Lower leg skin (tissue), 4 donors: Measurements from ENCODE around the gene TMEM218. TPM values are rescaled to one million over a fixed set of nuclear protein-coding genes. Genes with fewer than 3 reads are reported as not detected.
"Not testable (repeated sequence)": the region's sequence is repeated elsewhere in the genome, so short reads cannot be mapped to it uniquely, and the experiment has no call there.

Experiments used
- DNase-seq, 2 donors: peaks; one replicate each; pipeline ENCODE4 v3.0.0-alpha.2; 2019; ENCODE audit warnings: low spot score in 2 of 2
- H3K4me3 ChIP-seq: fragments of 200-600 bp; sonication (generic); 2 replicates; pipeline ENCODE4 v1.5.1; 2017; ENCODE audit warnings: mild to moderate bottlenecking, low read depth; ENCODE audit not compliant: poor library complexity, severe bottlenecking
- POLR2A ChIP-seq, 2 donors: fragments of 450-650 bp; IDR thresholded peaks; one replicate each; pipeline ENCODE4 v1.6.1; 2016 to 2017; ENCODE audit warnings: antibody characterized with exemption in 2 of 2, mild to moderate bottlenecking in 1 of 2, moderate library complexity in 1 of 2
- WGBS, 2 donors: methylation state at CpG; one replicate each; pipeline ENCODE4 v1.1.5; 2018; 5-methylcytosine and 5-hydroxymethylcytosine counted together
- intact Hi-C: fragments of 100-400 bp; cut with DNase I; formaldehyde crosslinking; loops from one replicate; pipeline ENCODE4 v1.15.0; 2023; ENCODE audit warnings: low total_unique reads
- total RNA-seq, 4 donors: library from RNA; depleted of rRNA; stranded (reverse); fragments of >200 nt; gene quantifications; one replicate each; pipeline ENCODE4 v1.1.0, GENCODE V29; 2016
- TF ChIP-seq, protein P1 (sequence below), 3 donors: fragments of 450-650 bp; IDR thresholded peaks; one replicate each; pipeline ENCODE4 v1.5.1; 2016; ENCODE audit warnings: antibody characterized with exemption in 3 of 3, mild to moderate bottlenecking in 3 of 3, moderate library complexity in 2 of 3

TMEM218 gene
- total RNA-seq, 4 donors from 2014 or later: 8.6 to 17.1 (median 13.6) TPM

DNA sequence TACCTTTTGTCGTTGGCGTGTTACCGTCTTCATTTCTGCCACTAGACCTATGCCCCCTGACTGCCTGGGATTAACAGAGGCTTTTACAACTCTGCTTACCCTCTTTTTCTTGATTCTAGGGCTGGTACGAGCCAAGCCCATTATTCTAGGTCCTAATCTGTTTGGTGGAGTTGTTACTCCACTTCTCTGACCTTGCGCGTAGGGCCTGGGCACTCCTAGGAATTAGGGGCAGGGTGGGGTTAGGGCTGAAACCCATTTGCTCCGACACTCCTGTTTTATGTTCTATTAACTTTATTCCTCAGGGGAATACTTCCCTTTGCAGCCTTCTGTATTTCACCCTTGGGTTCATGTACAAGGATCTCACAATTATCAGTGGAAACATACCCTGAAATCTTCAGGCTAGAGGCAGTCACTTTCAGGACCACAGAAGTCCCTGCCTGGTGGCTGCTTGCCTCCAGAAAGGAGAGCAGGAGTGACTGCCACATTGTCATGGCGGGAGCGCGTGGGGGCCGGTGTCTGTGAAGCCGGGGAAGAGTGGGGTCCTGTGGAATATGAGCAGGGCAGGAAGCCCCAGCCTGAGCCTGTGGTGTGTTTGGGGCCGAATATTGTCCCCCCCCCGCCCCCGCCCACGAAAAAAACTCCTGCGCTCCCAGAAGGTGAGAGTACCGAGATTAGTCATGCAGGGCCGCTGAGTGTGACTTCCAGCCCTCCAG is 49.1 kb downstream of the TMEM218 start:
- no peak for DNase-seq
- intact Hi-C loops: no loop called here
- H3K4me3 ChIP-seq: peak overlapping the region; percentile 37
- 39 to 45% methylated on average over 19 of the region's 19 CpGs for WGBS, 2 donors
- TF ChIP-seq, protein P1, sequence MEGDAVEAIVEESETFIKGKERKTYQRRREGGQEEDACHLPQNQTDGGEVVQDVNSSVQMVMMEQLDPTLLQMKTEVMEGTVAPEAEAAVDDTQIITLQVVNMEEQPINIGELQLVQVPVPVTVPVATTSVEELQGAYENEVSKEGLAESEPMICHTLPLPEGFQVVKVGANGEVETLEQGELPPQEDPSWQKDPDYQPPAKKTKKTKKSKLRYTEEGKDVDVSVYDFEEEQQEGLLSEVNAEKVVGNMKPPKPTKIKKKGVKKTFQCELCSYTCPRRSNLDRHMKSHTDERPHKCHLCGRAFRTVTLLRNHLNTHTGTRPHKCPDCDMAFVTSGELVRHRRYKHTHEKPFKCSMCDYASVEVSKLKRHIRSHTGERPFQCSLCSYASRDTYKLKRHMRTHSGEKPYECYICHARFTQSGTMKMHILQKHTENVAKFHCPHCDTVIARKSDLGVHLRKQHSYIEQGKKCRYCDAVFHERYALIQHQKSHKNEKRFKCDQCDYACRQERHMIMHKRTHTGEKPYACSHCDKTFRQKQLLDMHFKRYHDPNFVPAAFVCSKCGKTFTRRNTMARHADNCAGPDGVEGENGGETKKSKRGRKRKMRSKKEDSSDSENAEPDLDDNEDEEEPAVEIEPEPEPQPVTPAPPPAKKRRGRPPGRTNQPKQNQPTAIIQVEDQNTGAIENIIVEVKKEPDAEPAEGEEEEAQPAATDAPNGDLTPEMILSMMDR (IDR thresholded peaks at IDR 0.05): no peak
- TF ChIP-seq POLR2A (IDR thresholded peaks at IDR 0.05): no peak

DNA sequence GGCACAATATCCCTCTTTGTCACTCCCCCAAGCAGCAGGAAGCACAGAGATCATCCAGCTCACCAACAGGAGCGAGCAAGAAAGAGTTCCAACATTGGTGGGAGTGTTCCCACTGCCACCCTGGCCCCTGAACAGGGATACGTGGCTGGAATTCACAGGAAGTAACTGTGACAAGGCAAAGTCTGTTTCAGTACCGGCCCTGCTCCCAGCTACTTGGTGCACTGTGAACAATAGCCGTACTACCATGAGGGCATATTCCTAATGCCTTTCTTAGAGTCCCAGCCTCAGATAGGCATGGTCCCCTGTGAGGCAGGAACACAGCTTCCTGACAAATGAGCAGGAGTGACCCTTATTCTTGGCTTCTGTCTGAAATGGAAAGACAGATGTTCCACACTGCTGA is 50.1 kb downstream of the TMEM218 start:
- WGBS, 2 donors: 59 to 76% methylated on average over 4 of the region's 4 CpGs
- no peak for DNase-seq
- intact Hi-C loops: no loop called here
- no peak overlapping the region for H3K4me3 ChIP-seq
- TF ChIP-seq, protein P1 (IDR thresholded peaks at IDR 0.05): no peak
- no peak for TF ChIP-seq POLR2A (IDR thresholded peaks at IDR 0.05)

DNA sequence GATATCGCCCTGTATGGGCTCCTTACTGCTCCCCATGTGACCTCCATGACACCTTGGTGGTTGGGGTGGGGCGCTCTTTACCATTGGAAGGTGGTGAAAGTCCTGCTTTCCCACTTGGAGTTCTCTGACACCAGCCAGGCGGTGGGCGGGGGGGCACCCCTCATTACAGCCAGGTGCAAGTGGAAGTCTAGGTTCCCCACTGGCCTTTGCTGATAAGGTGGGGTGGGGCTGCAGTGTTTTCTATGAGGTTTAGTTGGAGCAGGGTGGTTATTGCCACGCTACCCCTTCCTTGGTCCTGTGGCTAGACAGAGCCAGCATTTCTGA is 53.8 kb downstream of the TMEM218 start:
- no peak for TF ChIP-seq POLR2A (IDR thresholded peaks at IDR 0.05)
- intact Hi-C loops: no loop called here
- WGBS, 2 donors: 94 to 96% methylated on average over 5 of the region's 5 CpGs
- DNase-seq: no peak
- no peak overlapping the region for H3K4me3 ChIP-seq

DNA sequence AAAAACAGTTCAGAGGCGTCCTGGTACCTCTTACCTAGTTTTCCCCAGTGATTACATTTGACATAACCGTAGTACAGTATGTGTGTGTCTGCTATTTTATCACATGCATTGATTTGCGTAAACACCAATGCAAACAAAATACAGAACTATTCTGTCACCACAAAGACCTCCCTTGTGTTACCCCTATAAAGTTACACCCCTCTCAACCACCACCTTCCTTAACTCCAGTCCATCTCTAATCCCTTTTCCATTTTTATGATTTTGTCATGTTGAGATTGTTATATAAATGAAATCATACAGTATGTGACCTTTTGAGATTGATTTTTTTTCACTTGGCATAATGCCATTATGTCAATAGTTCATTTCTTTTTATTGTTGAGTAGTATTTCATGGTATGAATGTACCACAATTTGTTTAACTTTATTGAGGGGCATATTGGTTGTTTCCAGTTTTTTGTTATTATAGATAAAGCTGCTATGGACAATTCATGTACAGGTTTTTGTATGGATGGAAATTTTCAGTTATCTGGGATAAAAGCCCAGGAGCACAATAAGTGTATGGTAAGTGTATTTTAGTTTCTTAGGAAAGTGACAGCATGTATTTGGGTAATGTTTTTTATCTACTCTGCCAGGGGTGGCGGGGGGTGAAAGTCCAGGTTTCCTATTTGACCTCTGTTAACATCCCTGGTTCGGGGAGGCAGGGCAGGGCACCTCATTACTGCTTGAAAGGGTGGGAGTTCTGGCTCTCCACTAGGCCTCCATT is 54.3 kb downstream of the TMEM218 start:
- TF ChIP-seq POLR2A (IDR thresholded peaks at IDR 0.05): no peak
- TF ChIP-seq, protein P1 (IDR thresholded peaks at IDR 0.05): no peak
- WGBS, 2 donors: 86 to 94% methylated on average over 5 of the region's 5 CpGs
- H3K4me3 ChIP-seq: no peak overlapping the region
- DNase-seq: no peak
- intact Hi-C loops: no loop called here

DNA sequence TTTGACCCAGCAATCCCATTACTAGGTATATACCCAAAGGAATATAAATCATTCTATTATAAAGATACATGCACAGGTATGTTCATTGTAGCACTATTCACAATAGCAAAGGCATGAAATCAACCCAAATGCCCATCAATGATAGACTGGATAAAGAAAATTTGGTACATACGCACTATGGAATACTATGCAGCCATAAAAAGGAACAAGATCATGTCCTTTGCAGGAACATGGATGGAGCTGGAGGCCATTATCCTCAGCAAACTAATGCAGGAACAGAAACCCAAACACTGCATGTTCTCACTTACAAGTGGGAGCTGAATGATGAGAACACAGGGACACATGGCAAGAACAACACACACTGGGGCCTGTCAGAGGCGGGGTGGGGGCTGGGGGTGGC is 55.3 kb downstream of the TMEM218 start:
- intact Hi-C loops, H3K4me3 ChIP-seq, DNase-seq: not testable (repeated sequence)
- 97 to 99% methylated on average over 2 of the region's 2 CpGs for WGBS, 2 donors

DNA sequence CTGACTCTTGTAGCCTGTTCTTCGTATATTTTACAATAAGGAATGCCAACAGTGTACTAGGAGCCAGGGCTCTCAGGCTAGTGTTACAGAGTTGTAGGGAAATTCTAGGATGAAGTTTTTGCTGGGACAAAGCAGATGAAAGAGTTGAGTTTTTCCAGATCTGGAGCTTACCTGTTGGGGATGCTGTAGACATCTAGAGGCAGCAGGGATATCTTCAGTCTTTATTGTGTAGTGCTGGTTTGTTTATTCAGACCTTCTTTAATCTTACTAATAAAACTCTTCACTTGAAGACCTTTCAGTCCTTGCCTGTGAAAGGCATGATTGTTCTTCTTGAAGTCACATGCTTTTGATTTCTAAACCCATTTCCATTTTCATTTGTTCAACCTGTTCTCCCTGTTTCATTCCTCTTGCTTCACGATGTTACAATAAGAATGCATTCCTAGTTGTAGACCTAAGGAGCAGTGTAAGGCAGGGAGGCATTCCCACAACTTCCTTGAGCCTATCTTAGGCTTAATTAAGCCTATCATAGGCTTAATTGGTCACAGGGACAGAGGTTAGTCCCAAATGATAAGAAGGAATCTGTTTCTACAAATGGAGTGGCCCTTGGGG is 56.2 kb downstream of the TMEM218 start:
- no peak for DNase-seq
- WGBS, 2 donors: 54 to 57% methylated on average over 2 of the region's 2 CpGs
- no peak overlapping the region for H3K4me3 ChIP-seq
- intact Hi-C loops: no loop called here
- no peak for TF ChIP-seq POLR2A (IDR thresholded peaks at IDR 0.05)
- TF ChIP-seq, protein P1 (IDR thresholded peaks at IDR 0.05): no peak
